Common myeloid progenitor, CD34-positive (primary cell): ENCODE measurements around the gene LRRC8C.
A peak's percentile ranks its signal among the peaks of the same experiment; 100 is the strongest.

Experiments
- CTCF ChIA-PET: fragments of 350-600 bp; sonication (Branson Sonifier 250); formaldehyde crosslinking; loops from one replicate; lab custom pipeline; 2021; ENCODE audit warnings: antibody characterized with exemption; lab: Charles Lee
- POLR2A ChIA-PET: fragments of 350-600 bp; sonication (Branson Sonifier 250); formaldehyde crosslinking; loops from one replicate; lab custom pipeline; 2021; ENCODE audit warnings: antibody characterized with exemption; lab: Charles Lee
- DNase-seq, 3 donors: peaks; one replicate each; pipeline versions ENCODE4 v3.0.0 to v3.0.0-alpha.2; 2013
- H3K27ac ChIP-seq, 2 experiments: 1 replicate in 1 of 2; 2 replicates in 1 of 2; pipeline ENCODE4 v1.7.0; 2013; ENCODE audit warnings: inconsistent platforms in 2 of 2, low read length in 2 of 2, mild to moderate bottlenecking in 2 of 2, low read depth in 1 of 2, moderate library complexity in 1 of 2; ENCODE audit not compliant: severe bottlenecking in 2 of 2, insufficient read depth in 1 of 2, poor library complexity in 1 of 2
- H3K27me3 ChIP-seq, 5 experiments: replicated peaks in 2 of 5; 1 replicate in 3 of 5; 2 replicates in 2 of 5; pipeline versions ENCODE4 v1.6.1 to v1.7.0; 2013; ENCODE audit warnings: low read length in 4 of 5, mild to moderate bottlenecking in 2 of 5, moderate library complexity in 2 of 5, inconsistent platforms in 1 of 5; ENCODE audit not compliant: insufficient read depth in 5 of 5, control insufficient read depth in 4 of 5
- H3K36me3 ChIP-seq, 4 experiments: 1 replicate in 2 of 4; 2 replicates in 2 of 4; pipeline versions ENCODE4 v1.6.1 to v1.7.0; 2013; ENCODE audit warnings: low read length in 3 of 4, control low read depth in 1 of 4, mild to moderate bottlenecking in 1 of 4; ENCODE audit not compliant: control insufficient read depth in 4 of 4, insufficient read depth in 4 of 4
- H3K4me1 ChIP-seq, 4 experiments: 1 replicate in 3 of 4; 2 replicates in 1 of 4; pipeline versions ENCODE4 v1.6.1 to v1.7.1; 2013; ENCODE audit warnings: low read length in 3 of 4, mild to moderate bottlenecking in 3 of 4, control low read depth in 1 of 4, inconsistent platforms in 1 of 4, moderate library complexity in 1 of 4; ENCODE audit not compliant: control insufficient read depth in 4 of 4, insufficient read depth in 4 of 4; ENCODE audit errors: control extremely low read depth in 1 of 4
- H3K4me3 ChIP-seq, 7 experiments: 1 replicate in 4 of 7; 2 replicates in 3 of 7; pipeline versions ENCODE4 v1.5.1 to v1.7.0; 2013; ENCODE audit warnings: mild to moderate bottlenecking in 7 of 7, low read length in 6 of 7, moderate library complexity in 6 of 7, inconsistent platforms in 2 of 7, low read depth in 2 of 7, control low read depth in 1 of 7; ENCODE audit not compliant: insufficient read depth in 4 of 7, control insufficient read depth in 1 of 7; ENCODE audit errors: extremely low read depth in 1 of 7
- H3K9me3 ChIP-seq, 5 experiments: 1 replicate in 4 of 5; 2 replicates in 1 of 5; pipeline versions ENCODE4 v1.6.1 to v1.7.1; 2013; ENCODE audit warnings: low read length in 4 of 5, mild to moderate bottlenecking in 2 of 5, inconsistent platforms in 1 of 5, low read depth in 1 of 5, moderate library complexity in 1 of 5; ENCODE audit not compliant: control insufficient read depth in 4 of 5, insufficient read depth in 2 of 5; ENCODE audit errors: control extremely low read depth in 1 of 5
- WGBS: methylation state at CpG from one replicate; pipeline ENCODE4 v1.1.5; 2013; ENCODE audit not compliant: insufficient coverage; 5-methylcytosine and 5-hydroxymethylcytosine counted together

LRRC8C gene

GRCh38 chr1:89715677-89716076, 82.8 kb downstream of the LRRC8C start:
- Histone ChIP-seq H3K9me3 (no peaks in the 10 kb centered on the region), H3K27ac (no peak overlapping the region), H3K4me1 (peaks cover 13 to 28% (median 18%) of the 10 kb centered on the region in 4 experiments), H3K4me3 (no peak overlapping the region), H3K27me3 (no peaks in the 10 kb centered on the region), H3K36me3 (peaks cover 5 to 29% (median 19%) of the 10 kb centered on the region in 4 experiments)
- ChIA-PET CTCF (no interaction called here), POLR2A (no interaction called here)
- DNase-seq = no peak
- no CpG with 5 or more reads among the region's 1 CpG for WGBS

- H3K27ac ChIP-seq = peak overlapping the region in 1 of 2 experiments; percentile 70
- no CpG with 5 or more reads among the region's 5 CpGs for WGBS
- H3K4me1 ChIP-seq = peaks cover 20 to 56% (median 29%) of the 10 kb centered on the region in 4 experiments
- H3K9me3 ChIP-seq = peaks cover 0 to 2% (median 0%) of the 10 kb centered on the region in 5 experiments
- peaks cover 0 to 2% (median 0%) of the 10 kb centered on the region in 4 experiments for H3K36me3 ChIP-seq
- DNase-seq = peak; percentile 66 to 88 (median 85)
- no peaks in the 10 kb centered on the region for H3K27me3 ChIP-seq
- ChIA-PET POLR2A (no interaction called here), CTCF (interaction anchor here (0.8 to 3.2 kb wide), 6 partner anchors 9 to 724 kb away, joined by 3 to 20 read pairs (median 3); partner anchors contain the start of gene LRRC8C)
- H3K4me3 ChIP-seq = peak overlapping the region in 5 of 7 experiments; percentile 5 to 69 (median 22)
Observed at GRCh38 chr1:89719502-89720306, 86.8 kb downstream of the LRRC8C start.

- no peak overlapping the region for H3K27ac ChIP-seq
- DNase-seq = no peak
- no peaks in the 10 kb centered on the region for H3K27me3 ChIP-seq
- no peak overlapping the region for H3K4me3 ChIP-seq
- ChIA-PET CTCF (interaction anchor here (0.6 to 1.5 kb wide), 4 partner anchors 11 to 257 kb away, joined by 3 to 5 read pairs (median 3); no protein-coding TSS in a partner anchor), POLR2A (no interaction called here)
- no CpG with 5 or more reads among the region's 1 CpG for WGBS
- peaks cover 24 to 68% (median 34%) of the 10 kb centered on the region in 4 experiments for H3K4me1 ChIP-seq
- H3K9me3 ChIP-seq = peaks cover 0 to 2% (median 0%) of the 10 kb centered on the region in 5 experiments
- no peaks in the 10 kb centered on the region for H3K36me3 ChIP-seq
Observed at GRCh38 chr1:89720839-89721238, 87.9 kb downstream of the LRRC8C start.

GRCh38 chr1:89721351-89721750, 88.4 kb downstream of the LRRC8C start:
- peak; percentile 14 to 72 (median 55) for DNase-seq
- CTCF ChIA-PET = interaction anchor here (0.6 to 1.5 kb wide), 3 partner anchors 36 to 256 kb away, joined by 3 to 5 read pairs (median 3); no protein-coding TSS in a partner anchor
- WGBS = no CpG with 5 or more reads among the region's 3 CpGs
- Histone ChIP-seq H3K4me3 (no peak overlapping the region), H3K36me3 (no peaks in the 10 kb centered on the region), H3K4me1 (peaks cover 24 to 68% (median 34%) of the 10 kb centered on the region in 4 experiments), H3K9me3 (peaks cover 0 to 2% (median 0%) of the 10 kb centered on the region in 5 experiments), H3K27ac (no peak overlapping the region), H3K27me3 (no peaks in the 10 kb centered on the region)
- POLR2A ChIA-PET = no interaction called here

- ChIA-PET POLR2A (no interaction called here), CTCF (no interaction called here)
- Histone ChIP-seq H3K4me1 (peaks cover 25 to 66% (median 35%) of the 10 kb centered on the region in 4 experiments), H3K27me3 (no peaks in the 10 kb centered on the region), H3K27ac (no peak overlapping the region), H3K4me3 (no peak overlapping the region), H3K9me3 (peaks cover 0 to 2% (median 0%) of the 10 kb centered on the region in 5 experiments), H3K36me3 (no peaks in the 10 kb centered on the region)
- no peak for DNase-seq
- WGBS = 94% methylated on average over 2 of the region's 2 CpGs
Observed at GRCh38 chr1:89723144-89723543, 90.2 kb downstream of the LRRC8C start.

- Histone ChIP-seq H3K4me3 (no peak overlapping the region), H3K9me3 (peaks cover 0 to 2% (median 0%) of the 10 kb centered on the region in 5 experiments), H3K27me3 (no peaks in the 10 kb centered on the region), H3K27ac (no peak overlapping the region), H3K4me1 (peaks cover 23 to 59% (median 36%) of the 10 kb centered on the region in 4 experiments), H3K36me3 (no peaks in the 10 kb centered on the region)
- CTCF ChIA-PET = interaction anchor here (1.4 kb wide), 1 partner anchor 48 kb away, joined by 3 read pairs; no protein-coding TSS in a partner anchor
- WGBS = 73% methylated on average over 6 of the region's 6 CpGs
- POLR2A ChIA-PET = no interaction called here
- DNase-seq = no peak
Observed at GRCh38 chr1:89723863-89724262, 90.9 kb downstream of the LRRC8C start.
